GM23338 (cell line): Measurements from ENCODE around the gene SELENOV. TPM values are rescaled to one million over a fixed set of nuclear protein-coding genes. Genes with fewer than 3 reads are reported as not detected.

Source experiments
- ATAC-seq: fragments of 200-7000 bp; cut with Tn5 transposase; 3 replicates; pipeline ENCODE4 v1.9.1; 2020
- DNase-seq: peaks from one replicate; pipeline ENCODE4 v3.0.0-alpha.2; 2015; ENCODE audit warnings: low spot score
- H2AFZ ChIP-seq: fragments of 200-600 bp; sonication (generic); 2 replicates; pipeline ENCODE4 v1.8.0; 2016; ENCODE audit warnings: antibody characterized with exemption, mild to moderate bottlenecking, moderate library complexity
- H3F3A ChIP-seq: fragments of 200-600 bp; sonication (generic); replicated peaks from 2 replicates; pipeline ENCODE4 v1.8.0; 2017; ENCODE audit warnings: antibody characterized with exemption, mixed run types, low read depth
- H3K27ac ChIP-seq: fragments of 200-600 bp; sonication (generic); 2 replicates; pipeline ENCODE4 v1.6.1; 2016; ENCODE audit warnings: low read depth
- H3K27me3 ChIP-seq: fragments of 200-600 bp; sonication (generic); 2 replicates; pipeline ENCODE4 v1.8.0; 2016; ENCODE audit warnings: mild to moderate bottlenecking, mixed run types, moderate library complexity; ENCODE audit not compliant: insufficient read depth
- H3K36me3 ChIP-seq: fragments of 200-600 bp; sonication (generic); 2 replicates; pipeline ENCODE4 v1.8.0; 2016; ENCODE audit warnings: mild to moderate bottlenecking; ENCODE audit not compliant: insufficient read depth
- H3K4me1 ChIP-seq: fragments of 200-600 bp; sonication (generic); 2 replicates; pipeline ENCODE4 v1.8.0; 2016; ENCODE audit warnings: mild to moderate bottlenecking, moderate library complexity; ENCODE audit not compliant: insufficient read depth
- H3K4me2 ChIP-seq: fragments of 200-600 bp; sonication (generic); 2 replicates; pipeline ENCODE4 v1.7.1; 2017; ENCODE audit warnings: mixed run types
- H3K4me3 ChIP-seq: fragments of 200-600 bp; sonication (generic); 2 replicates; pipeline ENCODE4 v1.6.1; 2016; ENCODE audit warnings: mixed run types
- H3K79me2 ChIP-seq: fragments of 200-600 bp; sonication (generic); replicated peaks from 2 replicates; pipeline ENCODE4 v1.8.0; 2017; ENCODE audit warnings: mild to moderate bottlenecking; ENCODE audit not compliant: insufficient read depth
- H3K9me2 ChIP-seq: fragments of 200-600 bp; sonication (generic); 2 replicates; pipeline ENCODE4 v1.8.0; 2017; ENCODE audit not compliant: insufficient read depth
- H4K20me1 ChIP-seq: fragments of 200-600 bp; sonication (generic); replicated peaks from 2 replicates; pipeline ENCODE4 v1.8.0; 2017; ENCODE audit warnings: mild to moderate bottlenecking; ENCODE audit not compliant: insufficient read depth
- H3K27ac Mint-ChIP-seq: 2 replicates; pipeline ENCODE4 v1.8.0; 2020; ENCODE audit warnings: inconsistent platforms, mild to moderate bottlenecking, moderate library complexity, mixed read lengths
- H3K27me3 Mint-ChIP-seq: 3 replicates; pipeline ENCODE4 v1.8.0; 2022; ENCODE audit warnings: low read depth, mild to moderate bottlenecking, moderate library complexity, mixed read lengths, inconsistent platforms; ENCODE audit not compliant: insufficient read depth, poor library complexity
- H3K36me3 Mint-ChIP-seq: 3 replicates; pipeline ENCODE4 v1.8.0; 2021; ENCODE audit warnings: low read depth, mild to moderate bottlenecking, inconsistent platforms, moderate library complexity, mixed read lengths
- H3K4me1 Mint-ChIP-seq: 3 replicates; pipeline ENCODE4 v1.8.0; 2020; ENCODE audit warnings: mild to moderate bottlenecking, inconsistent platforms, mixed read lengths
- H3K4me3 Mint-ChIP-seq: 3 replicates; pipeline ENCODE4 v1.8.0; 2021; ENCODE audit warnings: moderate library complexity, mild to moderate bottlenecking, inconsistent platforms, mixed read lengths
- H3K9me3 Mint-ChIP-seq: 3 replicates; pipeline ENCODE4 v1.8.0; 2020; ENCODE audit warnings: moderate library complexity, mild to moderate bottlenecking, inconsistent platforms, mixed read lengths
- CREB1 ChIP-seq: fragments of 250-450 bp; sonication (Bioruptor Pico); IDR thresholded peaks from 2 replicates; pipeline ENCODE4 v1.5.0; 2020; ENCODE audit warnings: low read depth, mild to moderate bottlenecking, moderate library complexity
- ETS1 ChIP-seq: IDR thresholded peaks from 2 replicates; pipeline ENCODE4 v1.6.1; 2016; ENCODE audit warnings: antibody characterized with exemption
- EZH2 ChIP-seq: fragments of 200-600 bp; sonication (generic); IDR thresholded peaks from one replicate; pipeline ENCODE4 v1.8.0; 2017; ENCODE audit warnings: antibody characterized with exemption, mild to moderate bottlenecking, low read depth; ENCODE audit not compliant: unreplicated experiment
- NANOG ChIP-seq: IDR thresholded peaks from 2 replicates; pipeline ENCODE4 v1.6.1; 2016; ENCODE audit warnings: antibody characterized with exemption, borderline replicate concordance
- POLR2AphosphoS5 ChIP-seq: IDR thresholded peaks from 2 replicates; pipeline ENCODE4 v1.6.1; 2016; ENCODE audit warnings: antibody characterized with exemption, low read depth
- STAT1 ChIP-seq: IDR thresholded peaks from one replicate; pipeline ENCODE4 v1.6.1; 2016; ENCODE audit warnings: antibody characterized with exemption; ENCODE audit not compliant: unreplicated experiment
- ZNF331 ChIP-seq: fragments of 250-450 bp; sonication (Bioruptor Pico); IDR thresholded peaks from 2 replicates; pipeline ENCODE4 v1.5.0; 2020; ENCODE audit warnings: low read depth, mild to moderate bottlenecking, moderate library complexity
- polyA plus RNA-seq: library from polyadenylated mRNA; unstranded; fragments of >200 nt; fragmentation: Nextera tagmentation; extraction: Ambion mirVana; gene quantifications from 2 replicates; pipeline ENCODE4 v1.2.1, GENCODE V29; 2016
- total RNA-seq: library from RNA; depleted of rRNA; stranded (reverse); fragments of >200 nt; shearing (Covaris generic); gene quantifications from 2 replicates; pipeline ENCODE4 v1.2.3, GENCODE V29; 2014

The SELENOV gene
- total and polyA plus RNA-seq, 2 experiments from 2014 or later = 8.0 to 8.7 TPM

DNA sequence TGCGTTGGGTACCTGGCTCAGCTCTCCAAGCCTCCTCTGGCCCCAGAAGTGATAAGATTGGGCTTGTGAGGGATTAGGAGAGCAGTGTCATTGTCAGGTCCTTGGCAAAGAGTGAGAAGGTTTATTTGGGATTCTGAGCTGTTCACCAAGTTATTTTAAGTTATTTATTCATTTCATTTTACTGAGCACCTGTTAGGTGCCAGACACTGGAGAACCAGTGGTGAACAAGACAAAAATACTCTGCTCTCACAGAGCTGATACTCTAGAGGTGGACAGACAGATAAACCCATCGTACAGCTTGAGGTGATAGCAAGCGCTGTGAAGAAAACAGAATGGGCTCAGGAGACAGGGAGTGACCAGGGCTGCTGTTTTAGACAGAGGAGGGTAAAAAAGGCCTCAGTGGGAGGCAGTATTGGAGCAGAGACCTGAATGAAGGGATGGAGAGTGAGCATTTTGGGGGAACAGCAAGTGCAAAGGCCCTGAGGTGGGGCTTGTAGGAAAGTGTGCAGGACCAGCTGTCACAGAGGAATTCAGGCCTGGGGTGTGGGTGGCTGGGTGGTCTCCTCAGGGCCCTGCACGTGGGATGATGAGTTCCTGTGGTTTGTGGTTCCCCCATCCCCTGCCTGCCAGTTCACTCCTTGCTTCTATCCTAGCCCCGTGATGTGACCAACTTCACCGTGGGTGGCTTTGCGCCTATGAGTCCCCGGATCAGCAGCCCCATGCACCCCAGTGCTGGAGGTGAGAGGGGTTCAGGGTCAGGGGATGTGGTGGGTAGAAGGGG lies 43.0 kb upstream of the SELENOV start:
- Histone ChIP-seq H3K4me3 (no peak overlapping the region), H3K4me2 (no peak overlapping the region), H2AFZ (no peak overlapping the region), H3K27me3 (no peaks in the 10 kb centered on the region), H3K27ac (no peak overlapping the region), H3F3A (peaks cover 9% of the 10 kb centered on the region; the same call in 1 of the 2 replicates), H3K9me2 (no peaks in the 10 kb centered on the region), H3K36me3 (peaks cover 34% of the 10 kb centered on the region), H3K79me2 (no peaks in the 10 kb centered on the region; the same call in 1 of the 2 replicates), H3K4me1 (no peaks in the 10 kb centered on the region), H4K20me1 (0 out of 2 replicates have a peak, but pooled peaks cover 10% of the 10 kb centered on the region)
- Mint-ChIP-seq H3K36me3 (peaks cover 78% of the 10 kb centered on the region), H3K9me3 (no peaks in the 10 kb centered on the region; the same call in 2 of the 3 replicates), H3K27me3 (peaks cover 13% of the 10 kb centered on the region), H3K4me1 (peaks cover 8% of the 10 kb centered on the region; the same call in 2 of the 3 replicates), H3K4me3 (no peak overlapping the region; the same call in 2 of the 3 replicates), H3K27ac (no peak overlapping the region)
- DNase-seq (no peak), ATAC-seq (no peak)
- TF ChIP-seq POLR2AphosphoS5 (no peak), ZNF331 (CRISPR knock-in tag) (no peak), CREB1 (CRISPR knock-in tag) (no peak), ETS1 (no peak), NANOG (no peak), STAT1 (no peak), EZH2 (no peak)

DNA sequence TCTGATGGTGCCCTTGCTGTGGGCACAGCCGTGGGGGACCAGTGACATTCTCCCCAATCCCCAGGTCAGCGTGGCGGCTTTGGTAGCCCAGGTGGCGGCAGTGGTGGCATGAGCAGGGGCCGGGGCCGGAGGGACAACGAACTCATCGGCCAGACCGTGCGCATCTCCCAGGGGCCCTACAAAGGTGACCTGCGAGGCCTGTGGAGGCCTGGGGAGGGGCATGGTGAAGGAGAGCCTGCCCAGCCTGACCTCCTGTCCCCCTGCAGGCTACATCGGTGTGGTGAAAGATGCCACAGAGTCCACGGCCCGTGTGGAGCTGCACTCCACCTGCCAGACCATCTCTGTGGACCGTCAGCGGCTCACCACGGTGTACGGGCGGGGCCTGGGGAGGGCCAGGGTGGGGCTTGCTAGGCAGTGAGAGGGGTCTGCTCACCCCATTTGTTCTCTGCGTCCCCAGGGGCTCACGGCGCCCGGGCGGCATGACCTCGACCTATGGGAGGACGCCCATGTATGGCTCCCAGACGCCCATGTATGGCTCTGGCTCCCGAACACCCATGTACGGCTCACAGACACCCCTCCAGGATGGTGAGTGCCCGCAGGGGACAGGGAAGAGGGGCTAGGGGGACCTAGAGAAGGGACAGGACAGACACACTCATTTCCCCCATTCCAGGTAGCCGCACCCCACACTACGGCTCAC lies 42.0 kb upstream of the SELENOV start:
- Mint-ChIP-seq H3K27me3 (peaks cover 15% of the 10 kb centered on the region), H3K4me1 (peaks cover 8% of the 10 kb centered on the region; the same call in 2 of the 3 replicates), H3K27ac (no peak overlapping the region), H3K36me3 (peaks cover 76% of the 10 kb centered on the region), H3K4me3 (no peak overlapping the region), H3K9me3 (no peaks in the 10 kb centered on the region; the same call in 2 of the 3 replicates)
- ATAC-seq = no peak
- Histone ChIP-seq H3F3A (peaks cover 9% of the 10 kb centered on the region; the same call in 1 of the 2 replicates), H4K20me1 (0 out of 2 replicates have a peak, but pooled peaks cover 10% of the 10 kb centered on the region), H3K36me3 (peaks cover 28% of the 10 kb centered on the region), H3K79me2 (no peaks in the 10 kb centered on the region; the same call in 1 of the 2 replicates), H3K27me3 (no peaks in the 10 kb centered on the region), H3K4me1 (no peaks in the 10 kb centered on the region), H3K27ac (no peak overlapping the region), H3K9me2 (no peaks in the 10 kb centered on the region), H2AFZ (no peak overlapping the region), H3K4me3 (no peak overlapping the region), H3K4me2 (no peak overlapping the region)
- TF ChIP-seq ZNF331 (CRISPR knock-in tag) (no peak), POLR2AphosphoS5 (no peak)
- no peak for DNase-seq
